ENCODE results near the gene EGFR.

GRCh38 chr7:55034776-55035175 lies 16.0 kb downstream of the EGFR start:
- TF ChIP-seq CTCF (IDR thresholded peaks at IDR 0.05) (no peak), POLR2A (IDR thresholded peaks at IDR 0.05) (no peak)

Data from uterus (tissue), 2 donors.